A549 (cell line): ENCODE measurements around the gene NEXN.

Experiments used
- CBX2 ChIP-seq: fragments of 200-600 bp; sonication (generic); IDR thresholded peaks from 2 replicates; pipeline ENCODE4 v1.6.1; 2016; ENCODE audit warnings: low read depth, mild to moderate bottlenecking, borderline replicate concordance
- CEBPB ChIP-seq, 2 experiments: fragments of >200 bp in 1 of 2; sonication (Bioruptor Twin) in 1 of 2; formaldehyde crosslinking in 1 of 2; IDR thresholded peaks; 2 replicates each; pipeline ENCODE4 v1.6.1; 2012 to 2016
- HDAC2 ChIP-seq: fragments of 200-600 bp; sonication (generic); IDR thresholded peaks from 2 replicates; pipeline ENCODE4 v1.6.1; 2016
- PHF8 ChIP-seq: fragments of 200-600 bp; sonication (generic); IDR thresholded peaks from 2 replicates; pipeline ENCODE4 v1.6.1; 2016; ENCODE audit warnings: low read depth, mild to moderate bottlenecking, antibody characterized with exemption, moderate library complexity, borderline replicate concordance
- POLR2A ChIP-seq: IDR thresholded peaks from 2 replicates; pipeline ENCODE4 v1.6.1; 2012; ENCODE audit warnings: mild to moderate bottlenecking, low read length
- REST ChIP-seq: fragments of 200-600 bp; sonication (generic); IDR thresholded peaks from 2 replicates; pipeline ENCODE4 v1.6.1; 2016; ENCODE audit warnings: antibody characterized with exemption, mild to moderate bottlenecking, moderate library complexity
- TF ChIP-seq, protein P1 (sequence below): fragments of >200 bp; sonication (Bioruptor Twin); formaldehyde crosslinking; IDR thresholded peaks from 3 replicates; pipeline ENCODE4 v1.5.1; 2016

- no peak for TF ChIP-seq PHF8
- TF ChIP-seq HDAC2 = no peak
- TF ChIP-seq CEBPB (IDR thresholded peaks at IDR 0.05) = no peak
- TF ChIP-seq, protein P1, sequence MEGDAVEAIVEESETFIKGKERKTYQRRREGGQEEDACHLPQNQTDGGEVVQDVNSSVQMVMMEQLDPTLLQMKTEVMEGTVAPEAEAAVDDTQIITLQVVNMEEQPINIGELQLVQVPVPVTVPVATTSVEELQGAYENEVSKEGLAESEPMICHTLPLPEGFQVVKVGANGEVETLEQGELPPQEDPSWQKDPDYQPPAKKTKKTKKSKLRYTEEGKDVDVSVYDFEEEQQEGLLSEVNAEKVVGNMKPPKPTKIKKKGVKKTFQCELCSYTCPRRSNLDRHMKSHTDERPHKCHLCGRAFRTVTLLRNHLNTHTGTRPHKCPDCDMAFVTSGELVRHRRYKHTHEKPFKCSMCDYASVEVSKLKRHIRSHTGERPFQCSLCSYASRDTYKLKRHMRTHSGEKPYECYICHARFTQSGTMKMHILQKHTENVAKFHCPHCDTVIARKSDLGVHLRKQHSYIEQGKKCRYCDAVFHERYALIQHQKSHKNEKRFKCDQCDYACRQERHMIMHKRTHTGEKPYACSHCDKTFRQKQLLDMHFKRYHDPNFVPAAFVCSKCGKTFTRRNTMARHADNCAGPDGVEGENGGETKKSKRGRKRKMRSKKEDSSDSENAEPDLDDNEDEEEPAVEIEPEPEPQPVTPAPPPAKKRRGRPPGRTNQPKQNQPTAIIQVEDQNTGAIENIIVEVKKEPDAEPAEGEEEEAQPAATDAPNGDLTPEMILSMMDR = no peak
- no peak for TF ChIP-seq REST
- no peak for TF ChIP-seq POLR2A
- TF ChIP-seq CBX2 = no peak
These were observed 103.2 kb downstream of the NEXN start for GRCh38 chr1:77991638-77992037.
